MM.1S (cell line): Measurements from ENCODE around the gene CFAP251.

Source experiments
- EZH2 ChIP-seq: fragments of 300-600 bp; sonication (generic); optimal IDR thresholded peaks from 2 replicates; pipeline ENCODE3; 2017; ENCODE audit warnings: low read depth, mild to moderate bottlenecking, antibody characterized with exemption, low read length, mixed read lengths
- TF ChIP-seq, protein P1 (sequence below): fragments of 300-600 bp; sonication (generic); IDR thresholded peaks from 2 replicates; pipeline ENCODE4 v1.5.1; 2016; ENCODE audit warnings: antibody characterized with exemption, low read length, mixed read lengths

- no peak for TF ChIP-seq EZH2
- TF ChIP-seq, protein P1, sequence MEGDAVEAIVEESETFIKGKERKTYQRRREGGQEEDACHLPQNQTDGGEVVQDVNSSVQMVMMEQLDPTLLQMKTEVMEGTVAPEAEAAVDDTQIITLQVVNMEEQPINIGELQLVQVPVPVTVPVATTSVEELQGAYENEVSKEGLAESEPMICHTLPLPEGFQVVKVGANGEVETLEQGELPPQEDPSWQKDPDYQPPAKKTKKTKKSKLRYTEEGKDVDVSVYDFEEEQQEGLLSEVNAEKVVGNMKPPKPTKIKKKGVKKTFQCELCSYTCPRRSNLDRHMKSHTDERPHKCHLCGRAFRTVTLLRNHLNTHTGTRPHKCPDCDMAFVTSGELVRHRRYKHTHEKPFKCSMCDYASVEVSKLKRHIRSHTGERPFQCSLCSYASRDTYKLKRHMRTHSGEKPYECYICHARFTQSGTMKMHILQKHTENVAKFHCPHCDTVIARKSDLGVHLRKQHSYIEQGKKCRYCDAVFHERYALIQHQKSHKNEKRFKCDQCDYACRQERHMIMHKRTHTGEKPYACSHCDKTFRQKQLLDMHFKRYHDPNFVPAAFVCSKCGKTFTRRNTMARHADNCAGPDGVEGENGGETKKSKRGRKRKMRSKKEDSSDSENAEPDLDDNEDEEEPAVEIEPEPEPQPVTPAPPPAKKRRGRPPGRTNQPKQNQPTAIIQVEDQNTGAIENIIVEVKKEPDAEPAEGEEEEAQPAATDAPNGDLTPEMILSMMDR = no peak
These were observed 6.9 kb downstream of the CFAP251 start for GRCh38 chr12:121925358-121925695.
